ENCODE data around the gene ZFP69B. TPM values are rescaled to one million over a fixed set of nuclear protein-coding genes. Genes with fewer than 3 reads are reported as not detected.
A peak's percentile ranks its signal among the peaks of the same experiment; 100 is the strongest.

ZFP69B gene
- total and polyA plus RNA-seq, 10 donors, result 0.80 to 5.0 (median 2.3) TPM

DNA sequence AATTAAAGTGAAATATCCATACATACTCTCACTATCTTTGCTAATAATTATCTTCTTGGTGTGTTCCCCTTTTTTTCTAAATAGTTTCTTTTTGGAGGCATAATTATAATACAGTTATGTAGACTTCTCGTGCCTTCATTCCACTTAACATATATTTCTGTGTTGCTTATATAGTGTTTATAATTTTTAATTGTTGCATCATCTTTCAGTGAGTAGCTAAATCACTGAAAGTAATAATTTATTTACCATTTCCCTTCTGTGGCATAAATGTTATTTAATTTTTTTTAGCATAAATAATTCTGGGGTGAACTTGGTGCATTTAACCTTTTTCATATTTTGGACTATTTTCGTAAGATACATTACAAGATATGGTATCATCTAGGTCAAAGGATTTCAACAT, 38.4 kb upstream of the ZFP69B start:
- DNase-seq, result no peak
- H3K4me3 ChIP-seq, result no peak overlapping the region
- H3K9me3 ChIP-seq, result no peaks in the 10 kb centered on the region
- H3K36me3 ChIP-seq, result peaks cover 0 to 100% (median 81%) of the 10 kb centered on the region in 6 donors
- peak overlapping the region in 1 of 8 donors; percentile 19 for H3K27ac ChIP-seq
- no peaks in the 10 kb centered on the region for H3K27me3 ChIP-seq (replicated peaks in 1 of 7)
- intact Hi-C loops (cut with DNase I; ENCODE audit: low total_unique reads), result no loop called here
- TF ChIP-seq POLR2AphosphoS5 (IDR thresholded peaks at IDR 0.05) (no peak), POLR2A (IDR thresholded peaks at IDR 0.05) (no peak)
- TF ChIP-seq, protein P1, sequence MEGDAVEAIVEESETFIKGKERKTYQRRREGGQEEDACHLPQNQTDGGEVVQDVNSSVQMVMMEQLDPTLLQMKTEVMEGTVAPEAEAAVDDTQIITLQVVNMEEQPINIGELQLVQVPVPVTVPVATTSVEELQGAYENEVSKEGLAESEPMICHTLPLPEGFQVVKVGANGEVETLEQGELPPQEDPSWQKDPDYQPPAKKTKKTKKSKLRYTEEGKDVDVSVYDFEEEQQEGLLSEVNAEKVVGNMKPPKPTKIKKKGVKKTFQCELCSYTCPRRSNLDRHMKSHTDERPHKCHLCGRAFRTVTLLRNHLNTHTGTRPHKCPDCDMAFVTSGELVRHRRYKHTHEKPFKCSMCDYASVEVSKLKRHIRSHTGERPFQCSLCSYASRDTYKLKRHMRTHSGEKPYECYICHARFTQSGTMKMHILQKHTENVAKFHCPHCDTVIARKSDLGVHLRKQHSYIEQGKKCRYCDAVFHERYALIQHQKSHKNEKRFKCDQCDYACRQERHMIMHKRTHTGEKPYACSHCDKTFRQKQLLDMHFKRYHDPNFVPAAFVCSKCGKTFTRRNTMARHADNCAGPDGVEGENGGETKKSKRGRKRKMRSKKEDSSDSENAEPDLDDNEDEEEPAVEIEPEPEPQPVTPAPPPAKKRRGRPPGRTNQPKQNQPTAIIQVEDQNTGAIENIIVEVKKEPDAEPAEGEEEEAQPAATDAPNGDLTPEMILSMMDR (IDR thresholded peaks at IDR 0.05 in 8 of 11, conservative IDR thresholded peaks at IDR 0.05 in 3 of 11), result no peak
- peaks cover 0 to 67% (median 0%) of the 10 kb centered on the region in 6 donors for H3K4me1 ChIP-seq
- 64 to 96% (median 84%) methylated on average over 2 of the region's 2 CpGs for WGBS, 5 donors

DNA sequence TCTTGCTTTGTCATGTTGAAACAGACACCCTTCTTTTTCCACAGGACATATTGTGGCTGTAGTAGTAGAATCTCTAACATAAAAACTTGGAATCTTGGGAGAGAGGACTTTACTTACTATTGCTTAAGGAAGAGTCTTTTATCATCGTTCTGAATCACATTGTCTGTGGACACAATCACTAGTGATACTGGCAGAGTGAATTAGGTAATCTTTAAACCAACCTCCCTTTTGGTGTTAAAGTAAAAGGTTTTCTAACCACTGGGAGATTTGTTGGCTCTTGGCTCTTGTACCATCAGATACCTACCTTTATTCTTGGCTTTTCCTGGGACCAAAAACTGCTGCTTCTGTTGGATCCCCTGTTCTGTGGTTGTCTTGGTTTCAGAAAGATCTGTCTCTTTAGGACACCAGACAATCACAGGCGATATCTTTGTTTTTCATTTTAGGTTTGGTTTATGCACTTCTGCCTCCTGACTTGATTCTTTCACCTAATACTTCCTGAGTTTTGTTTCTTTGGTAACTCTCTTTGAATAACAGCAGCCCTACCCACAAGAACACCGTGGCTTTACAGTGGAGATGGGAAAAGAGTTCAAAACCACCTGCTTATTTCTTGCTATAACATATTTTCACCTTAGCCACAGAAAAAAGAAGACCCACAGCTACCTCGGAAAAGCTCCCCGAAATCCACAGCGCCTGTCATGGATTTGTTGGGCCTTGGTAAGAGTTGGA, 36.6 kb upstream of the ZFP69B start:
- 83 to 90% (median 86%) methylated on average over 6 of the region's 6 CpGs for WGBS, 5 donors
- H3K9me3 ChIP-seq, result no peaks in the 10 kb centered on the region
- peaks cover 3 to 100% (median 90%) of the 10 kb centered on the region in 6 donors for H3K36me3 ChIP-seq
- H3K27me3 ChIP-seq (replicated peaks in 1 of 7), result no peaks in the 10 kb centered on the region
- DNase-seq, result no peak
- TF ChIP-seq POLR2A (IDR thresholded peaks at IDR 0.05) (no peak), POLR2AphosphoS5 (IDR thresholded peaks at IDR 0.05) (no peak)
- TF ChIP-seq, protein P1 (IDR thresholded peaks at IDR 0.05 in 8 of 11, conservative IDR thresholded peaks at IDR 0.05 in 3 of 11), result no peak
- no peak overlapping the region for H3K4me3 ChIP-seq
- peaks cover 0 to 50% (median 0%) of the 10 kb centered on the region in 6 donors for H3K4me1 ChIP-seq
- H3K27ac ChIP-seq, result peak overlapping the region in 3 of 8 donors; percentile 21 to 47 (median 35)
- intact Hi-C loops (cut with DNase I; ENCODE audit: low total_unique reads), result no loop called here

DNA sequence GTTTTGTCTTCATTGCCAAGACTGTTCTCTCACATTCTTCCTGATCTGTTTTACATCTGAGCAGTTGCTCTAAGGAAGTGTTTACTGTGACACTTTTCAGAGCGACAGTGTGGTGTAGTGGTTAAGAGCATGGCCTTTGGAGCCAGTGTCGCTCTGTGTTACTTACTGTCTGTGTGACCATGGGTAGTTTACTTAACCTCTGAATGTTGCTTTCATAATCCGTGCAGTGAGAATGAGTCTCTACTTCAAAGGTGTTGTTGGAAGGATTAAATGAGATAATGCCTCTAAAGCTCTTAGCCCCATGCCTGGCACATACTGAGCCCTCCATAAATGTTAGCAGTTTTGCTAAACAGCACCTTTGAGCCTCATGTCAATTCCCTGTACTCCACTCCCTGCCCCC, 35.9 kb upstream of the ZFP69B start:
- Histone ChIP-seq H3K36me3 (peaks cover 3 to 100% (median 90%) of the 10 kb centered on the region in 6 donors), H3K4me3 (no peak overlapping the region), H3K27ac (peak overlapping the region in 3 of 8 donors; percentile 13 to 47 (median 21)), H3K9me3 (no peaks in the 10 kb centered on the region), H3K4me1 (peaks cover 0 to 44% (median 0%) of the 10 kb centered on the region in 6 donors), H3K27me3 (replicated peaks in 1 of 7) (no peaks in the 10 kb centered on the region)
- no peak for DNase-seq
- WGBS, 5 donors, result 86 to 92% (median 88%) methylated on average over 3 of the region's 3 CpGs
- TF ChIP-seq, protein P1 (IDR thresholded peaks at IDR 0.05 in 8 of 11, conservative IDR thresholded peaks at IDR 0.05 in 3 of 11), result no peak
- no peak for TF ChIP-seq POLR2A (IDR thresholded peaks at IDR 0.05)
- no peak for TF ChIP-seq POLR2AphosphoS5 (IDR thresholded peaks at IDR 0.05)
- intact Hi-C loops (cut with DNase I; ENCODE audit: low total_unique reads), result no loop called here

DNA sequence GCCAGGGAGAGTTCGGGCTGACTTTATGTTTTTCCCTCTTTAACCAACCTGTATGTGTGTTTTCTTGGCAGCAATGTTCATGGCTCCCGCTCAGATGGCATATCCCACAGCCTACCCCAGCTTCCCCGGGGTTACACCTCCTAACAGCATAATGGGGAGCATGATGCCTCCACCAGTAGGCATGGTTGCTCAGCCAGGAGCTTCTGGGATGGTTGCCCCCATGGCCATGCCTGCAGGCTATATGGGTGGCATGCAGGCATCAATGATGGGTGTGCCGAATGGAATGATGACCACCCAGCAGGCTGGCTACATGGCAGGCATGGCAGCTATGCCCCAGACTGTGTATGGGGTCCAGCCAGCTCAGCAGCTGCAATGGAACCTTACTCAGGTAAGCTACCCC, 33.6 kb upstream of the ZFP69B start:
- DNase-seq, result no peak

More for the DNA sequence above, 33.6 kb upstream of the ZFP69B start:
- H3K27ac ChIP-seq, result peak overlapping the region in 2 of 8 donors; percentile 18 to 37
- intact Hi-C loops (cut with DNase I; ENCODE audit: low total_unique reads), result no loop called here
- no peaks in the 10 kb centered on the region for H3K27me3 ChIP-seq (replicated peaks in 1 of 7)
- no peak overlapping the region for H3K4me3 ChIP-seq
- TF ChIP-seq POLR2A (IDR thresholded peaks at IDR 0.05) (no peak), POLR2AphosphoS5 (IDR thresholded peaks at IDR 0.05) (peak; percentile 61 to 76 (median 75))
- H3K4me1 ChIP-seq, result peaks cover 0 to 54% (median 7%) of the 10 kb centered on the region in 6 donors
- H3K9me3 ChIP-seq, result no peaks in the 10 kb centered on the region
- WGBS, 5 donors, result 85 to 100% (median 98%) methylated on average over 4 of the region's 4 CpGs
- H3K36me3 ChIP-seq, result peaks cover 3 to 100% (median 86%) of the 10 kb centered on the region in 6 donors
